ENCODE data around the gene SLC4A3.

The SLC4A3 gene

GRCh38 chr2:219658196-219658846 lies 30.9 kb downstream of the SLC4A3 start:
- Histone ChIP-seq H4K20me1 (ENCODE audit: insufficient read depth) (no peaks in the 10 kb centered on the region), H3K4me1 (ENCODE audit: low read depth, poor library complexity, severe bottlenecking) (no peaks in the 10 kb centered on the region), H3K36me3 (ENCODE audit: insufficient read depth) (no peaks in the 10 kb centered on the region), H3K27me3 (ENCODE audit: insufficient read depth, low read depth) (no peaks in the 10 kb centered on the region), H3K4me2 (no peak overlapping the region), H3K9ac (no peak overlapping the region), H3K27ac (no peak overlapping the region), H3K79me2 (ENCODE audit: insufficient read depth, low read depth) (no peaks in the 10 kb centered on the region), H2AFZ (ENCODE audit: low read depth) (no peak overlapping the region), H3K4me3 (IDR thresholded peaks at IDR 0.05; ENCODE audit: insufficient read depth, low read depth, low read length) (no peak overlapping the region)
- TF ChIP-seq CTCF (conservative IDR thresholded peaks at IDR 0.05; ENCODE audit: low read depth, low read length), result no peak

- Histone ChIP-seq H3K27me3 (ENCODE audit: insufficient read depth, low read depth) (no peaks in the 10 kb centered on the region), H3K36me3 (ENCODE audit: insufficient read depth) (no peaks in the 10 kb centered on the region), H2AFZ (ENCODE audit: low read depth) (no peak overlapping the region), H3K27ac (no peak overlapping the region), H3K79me2 (ENCODE audit: insufficient read depth, low read depth) (no peaks in the 10 kb centered on the region), H3K9ac (no peak overlapping the region), H3K4me1 (ENCODE audit: low read depth, poor library complexity, severe bottlenecking) (no peaks in the 10 kb centered on the region), H4K20me1 (ENCODE audit: insufficient read depth) (no peaks in the 10 kb centered on the region), H3K4me3 (IDR thresholded peaks at IDR 0.05; ENCODE audit: insufficient read depth, low read depth, low read length) (no peak overlapping the region), H3K4me2 (no peak overlapping the region)
- no peak for TF ChIP-seq CTCF (conservative IDR thresholded peaks at IDR 0.05; ENCODE audit: low read depth, low read length)
Observed at GRCh38 chr2:219658874-219659273, 31.4 kb downstream of the SLC4A3 start.

GRCh38 chr2:219661197-219661954 lies 33.9 kb downstream of the SLC4A3 start:
- H2AFZ ChIP-seq (ENCODE audit: low read depth), result no peak overlapping the region
- no peak overlapping the region for H3K4me3 ChIP-seq (IDR thresholded peaks at IDR 0.05; ENCODE audit: insufficient read depth, low read depth, low read length)
- H3K36me3 ChIP-seq (ENCODE audit: insufficient read depth), result no peaks in the 10 kb centered on the region
- no peaks in the 10 kb centered on the region for H3K79me2 ChIP-seq (ENCODE audit: insufficient read depth, low read depth)
- H3K4me1 ChIP-seq (ENCODE audit: low read depth, poor library complexity, severe bottlenecking), result no peaks in the 10 kb centered on the region
- H3K4me2 ChIP-seq, result no peak overlapping the region
- no peak overlapping the region for H3K27ac ChIP-seq
- H3K9ac ChIP-seq, result no peak overlapping the region
- no peaks in the 10 kb centered on the region for H3K27me3 ChIP-seq (ENCODE audit: insufficient read depth, low read depth)
- no peak for TF ChIP-seq CTCF (conservative IDR thresholded peaks at IDR 0.05; ENCODE audit: low read depth, low read length)
- no peaks in the 10 kb centered on the region for H4K20me1 ChIP-seq (ENCODE audit: insufficient read depth)

GRCh38 chr2:219661955-219662395 lies 34.5 kb downstream of the SLC4A3 start:
- no peak overlapping the region for H3K4me2 ChIP-seq
- H3K27me3 ChIP-seq (ENCODE audit: insufficient read depth, low read depth), result no peaks in the 10 kb centered on the region
- no peak for TF ChIP-seq CTCF (conservative IDR thresholded peaks at IDR 0.05; ENCODE audit: low read depth, low read length)
- no peak overlapping the region for H2AFZ ChIP-seq (ENCODE audit: low read depth)
- H4K20me1 ChIP-seq (ENCODE audit: insufficient read depth), result no peaks in the 10 kb centered on the region
- H3K36me3 ChIP-seq (ENCODE audit: insufficient read depth), result no peaks in the 10 kb centered on the region
- no peak overlapping the region for H3K9ac ChIP-seq
- H3K27ac ChIP-seq, result no peak overlapping the region
- H3K4me3 ChIP-seq (IDR thresholded peaks at IDR 0.05; ENCODE audit: insufficient read depth, low read depth, low read length), result no peak overlapping the region
- no peaks in the 10 kb centered on the region for H3K4me1 ChIP-seq (ENCODE audit: low read depth, poor library complexity, severe bottlenecking)
- H3K79me2 ChIP-seq (ENCODE audit: insufficient read depth, low read depth), result no peaks in the 10 kb centered on the region

Data from KMS-11 (cell line).